Astrocyte (in vitro differentiated cells and primary cell): ENCODE results near the gene GRIN2A. TPM values are rescaled to one million over a fixed set of nuclear protein-coding genes. Genes with fewer than 3 reads are reported as not detected.
A peak's percentile ranks its signal among the peaks of the same experiment; 100 is the strongest.

Experiments
- DNase-seq: peaks from one replicate; pipeline ENCODE4 v3.0.0-alpha.2; 2010; ENCODE audit warnings: low read depth
- FAIRE-seq: peaks from 2 replicates; lab custom pipeline; 2011; peaks lifted over from hg19 to GRCh38; lab: Jason Lieb, UNC
- H2AFZ ChIP-seq: 2 replicates; pipeline ENCODE4 v1.6.0; 2012; ENCODE audit warnings: low read depth, low read length, inconsistent platforms
- H3K27ac ChIP-seq: 2 replicates; pipeline ENCODE4 v1.5.1; 2011; ENCODE audit warnings: low read depth, low read length, inconsistent platforms
- H3K27me3 ChIP-seq: 2 replicates; pipeline ENCODE4 v1.6.0; 2011; ENCODE audit warnings: low read length, inconsistent platforms; ENCODE audit not compliant: insufficient read depth
- H3K36me3 ChIP-seq: 2 replicates; pipeline ENCODE4 v1.5.1; 2011; ENCODE audit warnings: low read length, inconsistent platforms; ENCODE audit not compliant: insufficient read depth
- H3K4me1 ChIP-seq: 2 replicates; pipeline ENCODE4 v1.5.1; 2011; ENCODE audit warnings: low read length, inconsistent platforms; ENCODE audit not compliant: insufficient read depth
- H3K4me2 ChIP-seq: 2 replicates; pipeline ENCODE4 v1.6.0; 2012; ENCODE audit warnings: low read length, inconsistent platforms
- H3K4me3 ChIP-seq: 2 replicates; pipeline ENCODE4 v1.5.1; 2011; ENCODE audit warnings: low read depth, mild to moderate bottlenecking, low read length, inconsistent platforms; ENCODE audit not compliant: insufficient read depth
- H3K79me2 ChIP-seq: 2 replicates; pipeline ENCODE4 v1.6.0; 2012; ENCODE audit warnings: mild to moderate bottlenecking, low read length, inconsistent platforms; ENCODE audit not compliant: insufficient read depth
- H3K9ac ChIP-seq: 2 replicates; pipeline ENCODE4 v1.6.0; 2012; ENCODE audit warnings: mild to moderate bottlenecking, low read length, inconsistent platforms
- H3K9me3 ChIP-seq: 2 replicates; pipeline ENCODE4 v1.5.1; 2012; ENCODE audit warnings: low read depth, mild to moderate bottlenecking, low read length, inconsistent platforms; ENCODE audit not compliant: insufficient read depth
- H4K20me1 ChIP-seq: 2 replicates; pipeline ENCODE4 v1.6.0; 2012; ENCODE audit warnings: low read length, inconsistent platforms; ENCODE audit not compliant: insufficient read depth
- H3K27ac Mint-ChIP-seq: one replicate; pipeline ENCODE4 v1.8.0; 2021; ENCODE audit warnings: mild to moderate bottlenecking, mixed read lengths; ENCODE audit not compliant: unreplicated experiment
- H3K27me3 Mint-ChIP-seq: one replicate; pipeline ENCODE4 v1.8.0; 2021; ENCODE audit warnings: low read depth, mixed read lengths; ENCODE audit not compliant: unreplicated experiment
- H3K36me3 Mint-ChIP-seq: one replicate; pipeline ENCODE4 v1.8.0; 2021; ENCODE audit warnings: low read depth, mixed read lengths; ENCODE audit not compliant: unreplicated experiment
- H3K4me1 Mint-ChIP-seq: one replicate; pipeline ENCODE4 v1.8.0; 2021; ENCODE audit warnings: low read depth, mixed read lengths; ENCODE audit not compliant: unreplicated experiment
- H3K4me3 Mint-ChIP-seq: one replicate; pipeline ENCODE4 v1.8.0; 2021; ENCODE audit warnings: mild to moderate bottlenecking, moderate library complexity, mixed read lengths; ENCODE audit not compliant: unreplicated experiment
- H3K9me3 Mint-ChIP-seq: one replicate; pipeline ENCODE4 v1.8.0; 2021; ENCODE audit warnings: mild to moderate bottlenecking, mixed read lengths; ENCODE audit not compliant: unreplicated experiment
- EZH2 ChIP-seq: IDR thresholded peaks from 2 replicates; pipeline ENCODE4 v1.6.1; 2012; ENCODE audit warnings: mild to moderate bottlenecking, low read length, inconsistent platforms; ENCODE audit not compliant: insufficient read depth
- total RNA-seq: library from RNA; stranded (reverse); gene quantifications from 2 replicates; pipeline ENCODE4 v1.2.1, GENCODE V29; 2021
- TF ChIP-seq, protein P1 (sequence below): IDR thresholded peaks from 2 replicates; pipeline ENCODE4 v1.5.1; 2011; ENCODE audit warnings: low read depth, mild to moderate bottlenecking, inconsistent platforms, low read length, moderate library complexity; ENCODE audit not compliant: insufficient read depth

The GRIN2A gene
- total RNA-seq, 1 donor from 2014 or later, result 0.68 TPM

DNA sequence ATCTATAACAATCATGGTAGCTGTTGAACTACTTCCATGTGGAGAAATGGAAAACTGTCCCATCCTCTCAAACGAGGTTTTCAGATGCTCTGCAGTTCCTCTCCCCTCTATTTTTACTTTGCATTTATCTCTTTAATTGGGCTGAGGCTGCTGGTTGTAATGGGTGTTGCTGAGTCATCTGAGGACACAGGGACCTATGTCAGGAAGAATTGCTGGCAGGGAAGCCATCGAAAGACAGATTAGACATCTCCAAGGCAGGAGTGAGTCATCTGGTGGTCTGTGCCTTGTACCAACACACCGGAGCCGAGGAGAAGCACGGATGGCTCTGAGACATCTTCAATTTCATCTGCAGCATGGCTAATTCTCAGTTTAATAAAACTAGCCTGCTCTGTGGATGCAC lies 394.5 kb downstream of the GRIN2A start:
- Mint-ChIP-seq H3K9me3 (no peaks in the 10 kb centered on the region), H3K4me3 (no peak overlapping the region), H3K27me3 (peaks cover 12% of the 10 kb centered on the region), H3K4me1 (peaks cover 9% of the 10 kb centered on the region), H3K27ac (no peak overlapping the region), H3K36me3 (no peaks in the 10 kb centered on the region)
- Histone ChIP-seq H3K36me3 (no peaks in the 10 kb centered on the region), H3K27ac (no peak overlapping the region), H3K4me3 (no peak overlapping the region), H3K79me2 (no peaks in the 10 kb centered on the region), H3K4me2 (peak overlapping the region; percentile 56), H3K27me3 (no peaks in the 10 kb centered on the region), H3K9me3 (no peaks in the 10 kb centered on the region), H4K20me1 (no peaks in the 10 kb centered on the region), H3K4me1 (peaks cover 3% of the 10 kb centered on the region), H2AFZ (no peak overlapping the region), H3K9ac (no peak overlapping the region)
- FAIRE-seq, result no peak
- peak; percentile 40 for DNase-seq
- TF ChIP-seq, protein P1, sequence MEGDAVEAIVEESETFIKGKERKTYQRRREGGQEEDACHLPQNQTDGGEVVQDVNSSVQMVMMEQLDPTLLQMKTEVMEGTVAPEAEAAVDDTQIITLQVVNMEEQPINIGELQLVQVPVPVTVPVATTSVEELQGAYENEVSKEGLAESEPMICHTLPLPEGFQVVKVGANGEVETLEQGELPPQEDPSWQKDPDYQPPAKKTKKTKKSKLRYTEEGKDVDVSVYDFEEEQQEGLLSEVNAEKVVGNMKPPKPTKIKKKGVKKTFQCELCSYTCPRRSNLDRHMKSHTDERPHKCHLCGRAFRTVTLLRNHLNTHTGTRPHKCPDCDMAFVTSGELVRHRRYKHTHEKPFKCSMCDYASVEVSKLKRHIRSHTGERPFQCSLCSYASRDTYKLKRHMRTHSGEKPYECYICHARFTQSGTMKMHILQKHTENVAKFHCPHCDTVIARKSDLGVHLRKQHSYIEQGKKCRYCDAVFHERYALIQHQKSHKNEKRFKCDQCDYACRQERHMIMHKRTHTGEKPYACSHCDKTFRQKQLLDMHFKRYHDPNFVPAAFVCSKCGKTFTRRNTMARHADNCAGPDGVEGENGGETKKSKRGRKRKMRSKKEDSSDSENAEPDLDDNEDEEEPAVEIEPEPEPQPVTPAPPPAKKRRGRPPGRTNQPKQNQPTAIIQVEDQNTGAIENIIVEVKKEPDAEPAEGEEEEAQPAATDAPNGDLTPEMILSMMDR, result no peak
- no peak for TF ChIP-seq EZH2

DNA sequence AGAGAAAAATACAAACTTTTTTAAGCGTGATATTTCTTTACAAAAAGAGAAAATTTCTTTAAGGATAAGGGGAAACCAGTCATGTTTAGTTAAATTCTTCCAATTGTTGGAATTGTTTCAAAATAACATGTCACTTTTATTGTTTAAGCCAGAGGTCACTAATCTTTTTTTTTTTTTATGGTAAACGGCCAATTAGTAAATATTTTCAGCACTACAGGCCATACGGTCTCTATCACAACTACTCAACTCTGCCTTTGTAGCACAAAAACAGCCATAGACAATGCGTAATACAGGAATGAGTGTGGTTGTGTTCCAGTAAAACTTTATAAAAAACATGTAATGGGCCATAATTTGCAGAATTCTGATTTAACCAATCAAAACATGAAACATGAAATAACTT lies 401.4 kb downstream of the GRIN2A start:
- Mint-ChIP-seq H3K27me3 (peaks cover 20% of the 10 kb centered on the region), H3K4me1 (no peaks in the 10 kb centered on the region), H3K9me3 (peaks cover 2% of the 10 kb centered on the region), H3K36me3 (no peaks in the 10 kb centered on the region), H3K4me3 (no peak overlapping the region), H3K27ac (no peak overlapping the region)
- Histone ChIP-seq H3K4me1 (no peaks in the 10 kb centered on the region), H3K4me3 (no peak overlapping the region), H3K27me3 (no peaks in the 10 kb centered on the region), H3K27ac (no peak overlapping the region), H4K20me1 (no peaks in the 10 kb centered on the region), H3K9ac (no peak overlapping the region), H3K36me3 (no peaks in the 10 kb centered on the region), H2AFZ (no peak overlapping the region), H3K79me2 (no peaks in the 10 kb centered on the region), H3K9me3 (no peaks in the 10 kb centered on the region), H3K4me2 (no peak overlapping the region)
- FAIRE-seq (no peak), DNase-seq (no peak)
- TF ChIP-seq, protein P1, result no peak
- TF ChIP-seq EZH2, result no peak

DNA sequence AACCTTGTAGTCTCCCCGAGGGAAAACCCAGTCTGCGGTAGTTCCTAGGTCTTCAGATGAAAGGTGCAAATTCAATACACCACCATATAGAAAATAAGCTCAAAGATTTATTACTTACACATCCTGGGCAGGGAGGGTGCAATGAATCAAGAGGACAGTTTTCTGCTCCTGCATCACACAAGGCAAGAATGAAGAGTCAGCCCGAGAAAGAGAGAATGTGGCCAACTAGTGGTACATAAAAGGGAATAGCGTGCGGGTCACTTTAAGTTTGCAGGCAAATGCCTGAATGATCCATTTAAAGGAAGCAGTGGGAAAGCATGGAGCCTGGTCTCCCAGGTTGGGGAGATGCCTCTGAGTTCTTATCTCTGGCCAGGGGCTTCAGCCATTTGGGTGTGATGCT lies 403.4 kb downstream of the GRIN2A start:
- H3K4me3 Mint-ChIP-seq, result no peak overlapping the region
- H3K27me3 ChIP-seq, result no peaks in the 10 kb centered on the region
- TF ChIP-seq, protein P1, result no peak
- TF ChIP-seq EZH2, result no peak
- no peak overlapping the region for H3K9ac ChIP-seq
- no peaks in the 10 kb centered on the region for H4K20me1 ChIP-seq
- H3K4me1 Mint-ChIP-seq, result no peaks in the 10 kb centered on the region
- peaks cover 2% of the 10 kb centered on the region for H3K9me3 Mint-ChIP-seq
- no peak overlapping the region for H3K4me3 ChIP-seq
- no peaks in the 10 kb centered on the region for H3K36me3 Mint-ChIP-seq
- H3K79me2 ChIP-seq, result no peaks in the 10 kb centered on the region
- no peaks in the 10 kb centered on the region for H3K9me3 ChIP-seq
- H3K27ac Mint-ChIP-seq, result no peak overlapping the region
- no peak overlapping the region for H2AFZ ChIP-seq
- no peak overlapping the region for H3K27ac ChIP-seq
- DNase-seq, result no peak
- no peak overlapping the region for H3K4me2 ChIP-seq
- peaks cover 25% of the 10 kb centered on the region for H3K27me3 Mint-ChIP-seq
- no peaks in the 10 kb centered on the region for H3K4me1 ChIP-seq
- H3K36me3 ChIP-seq, result no peaks in the 10 kb centered on the region
- FAIRE-seq, result no peak
